ENCODE measurements around the gene ATP4B. TPM values are rescaled to one million over a fixed set of nuclear protein-coding genes. Genes with fewer than 3 reads are reported as not detected.

ATP4B gene
- total RNA-seq, 1 experiment from 2014 or later, result not detected

- intact Hi-C loops (cut with micrococcal nuclease), result no loop called here
- H3K27ac ChIP-seq (ENCODE audit: low read depth, low read length), result no peak overlapping the region
- CTCF ChIA-PET, result no interaction called here
- POLR2A ChIA-PET, result no interaction called here
- ATAC-seq (no peak), DNase-seq (ENCODE audit: low read depth, low spot score) (no peak)
- BruUV-seq (replicated peaks), result no TSS peak
- H3K9me3 ChIP-seq (ENCODE audit: control insufficient read depth in 1 of 2, insufficient read depth in 1 of 2, low read depth in 1 of 2, low read length in 2 of 2), result no peaks in the 10 kb centered on the region
- no peak overlapping the region for H3K4me3 ChIP-seq (replicated peaks in 1 of 2; ENCODE audit: low read depth in 1 of 2, low read length in 2 of 2)
- no peaks in the 10 kb centered on the region for H3K27me3 ChIP-seq (ENCODE audit: insufficient read depth, low read length)
- RAD21 ChIA-PET (ENCODE audit: low non-redundant PET in 1 of 2, low total read pairs in 2 of 2, uncharacterized antibody in 2 of 2, unreplicated experiment in 2 of 2), result no interaction called here
- H3K36me3 ChIP-seq (ENCODE audit: control insufficient read depth in 1 of 2, insufficient read depth in 2 of 2, low read length in 2 of 2), result peaks cover 9 to 19% of the 10 kb centered on the region in 2 experiments; a peak in 2 of 4 replicates
- no peak overlapping the region for H2AFZ ChIP-seq (ENCODE audit: low read depth, low read length, poor library complexity, severe bottlenecking)
- H3K9me2 ChIP-seq (ENCODE audit: insufficient read depth), result no peaks in the 10 kb centered on the region
- no peaks in the 10 kb centered on the region for H4K20me1 ChIP-seq (ENCODE audit: insufficient read depth)
- peaks cover 9 to 11% of the 10 kb centered on the region in 2 experiments; a peak in 3 of 4 replicates for H3K4me1 ChIP-seq (ENCODE audit: control insufficient read depth in 1 of 2, insufficient read depth in 2 of 2, low read length in 2 of 2)
- no peak overlapping the region for H3K9ac ChIP-seq (ENCODE audit: low read length)
- TF ChIP-seq, protein P1, sequence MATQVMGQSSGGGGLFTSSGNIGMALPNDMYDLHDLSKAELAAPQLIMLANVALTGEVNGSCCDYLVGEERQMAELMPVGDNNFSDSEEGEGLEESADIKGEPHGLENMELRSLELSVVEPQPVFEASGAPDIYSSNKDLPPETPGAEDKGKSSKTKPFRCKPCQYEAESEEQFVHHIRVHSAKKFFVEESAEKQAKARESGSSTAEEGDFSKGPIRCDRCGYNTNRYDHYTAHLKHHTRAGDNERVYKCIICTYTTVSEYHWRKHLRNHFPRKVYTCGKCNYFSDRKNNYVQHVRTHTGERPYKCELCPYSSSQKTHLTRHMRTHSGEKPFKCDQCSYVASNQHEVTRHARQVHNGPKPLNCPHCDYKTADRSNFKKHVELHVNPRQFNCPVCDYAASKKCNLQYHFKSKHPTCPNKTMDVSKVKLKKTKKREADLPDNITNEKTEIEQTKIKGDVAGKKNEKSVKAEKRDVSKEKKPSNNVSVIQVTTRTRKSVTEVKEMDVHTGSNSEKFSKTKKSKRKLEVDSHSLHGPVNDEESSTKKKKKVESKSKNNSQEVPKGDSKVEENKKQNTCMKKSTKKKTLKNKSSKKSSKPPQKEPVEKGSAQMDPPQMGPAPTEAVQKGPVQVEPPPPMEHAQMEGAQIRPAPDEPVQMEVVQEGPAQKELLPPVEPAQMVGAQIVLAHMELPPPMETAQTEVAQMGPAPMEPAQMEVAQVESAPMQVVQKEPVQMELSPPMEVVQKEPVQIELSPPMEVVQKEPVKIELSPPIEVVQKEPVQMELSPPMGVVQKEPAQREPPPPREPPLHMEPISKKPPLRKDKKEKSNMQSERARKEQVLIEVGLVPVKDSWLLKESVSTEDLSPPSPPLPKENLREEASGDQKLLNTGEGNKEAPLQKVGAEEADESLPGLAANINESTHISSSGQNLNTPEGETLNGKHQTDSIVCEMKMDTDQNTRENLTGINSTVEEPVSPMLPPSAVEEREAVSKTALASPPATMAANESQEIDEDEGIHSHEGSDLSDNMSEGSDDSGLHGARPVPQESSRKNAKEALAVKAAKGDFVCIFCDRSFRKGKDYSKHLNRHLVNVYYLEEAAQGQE (IDR thresholded peaks at IDR 0.05; ENCODE audit: low read depth), result no peak
- TF ChIP-seq ZNF274 (IDR thresholded peaks at IDR 0.05; ENCODE audit: low read depth, low read length) (no peak), EGR1 (IDR thresholded peaks at IDR 0.05; ENCODE audit: low read depth) (no peak)
- H3K4me2 ChIP-seq (ENCODE audit: low read length), result no peak overlapping the region
- no peaks in the 10 kb centered on the region for H3K79me2 ChIP-seq (ENCODE audit: insufficient read depth, low read length)
These were observed 14.4 kb downstream of the ATP4B start for GRCh38 chr13:113643593-113643992.

GRCh38 chr13:113642563-113642962 lies 15.4 kb downstream of the ATP4B start:
- intact Hi-C loops (cut with micrococcal nuclease), result no loop called here
- no TSS peak for BruUV-seq (replicated peaks)
- H3K4me2 ChIP-seq (ENCODE audit: low read length), result no peak overlapping the region
- H4K20me1 ChIP-seq (ENCODE audit: insufficient read depth), result no peaks in the 10 kb centered on the region
- RAD21 ChIA-PET (ENCODE audit: low non-redundant PET in 1 of 2, low total read pairs in 2 of 2, uncharacterized antibody in 2 of 2, unreplicated experiment in 2 of 2), result no interaction called here
- no peak overlapping the region for H2AFZ ChIP-seq (ENCODE audit: low read depth, low read length, poor library complexity, severe bottlenecking)
- peaks cover 7 to 9% of the 10 kb centered on the region in 2 experiments; a peak in 3 of 4 replicates for H3K4me1 ChIP-seq (ENCODE audit: control insufficient read depth in 1 of 2, insufficient read depth in 2 of 2, low read length in 2 of 2)
- peaks cover 16 to 29% of the 10 kb centered on the region in 2 experiments; a peak in 3 of 4 replicates for H3K36me3 ChIP-seq (ENCODE audit: control insufficient read depth in 1 of 2, insufficient read depth in 2 of 2, low read length in 2 of 2)
- no peak overlapping the region for H3K27ac ChIP-seq (ENCODE audit: low read depth, low read length)
- POLR2A ChIA-PET, result no interaction called here
- DNase-seq (ENCODE audit: low read depth, low spot score) (no peak), ATAC-seq (no peak)
- TF ChIP-seq, protein P2, sequence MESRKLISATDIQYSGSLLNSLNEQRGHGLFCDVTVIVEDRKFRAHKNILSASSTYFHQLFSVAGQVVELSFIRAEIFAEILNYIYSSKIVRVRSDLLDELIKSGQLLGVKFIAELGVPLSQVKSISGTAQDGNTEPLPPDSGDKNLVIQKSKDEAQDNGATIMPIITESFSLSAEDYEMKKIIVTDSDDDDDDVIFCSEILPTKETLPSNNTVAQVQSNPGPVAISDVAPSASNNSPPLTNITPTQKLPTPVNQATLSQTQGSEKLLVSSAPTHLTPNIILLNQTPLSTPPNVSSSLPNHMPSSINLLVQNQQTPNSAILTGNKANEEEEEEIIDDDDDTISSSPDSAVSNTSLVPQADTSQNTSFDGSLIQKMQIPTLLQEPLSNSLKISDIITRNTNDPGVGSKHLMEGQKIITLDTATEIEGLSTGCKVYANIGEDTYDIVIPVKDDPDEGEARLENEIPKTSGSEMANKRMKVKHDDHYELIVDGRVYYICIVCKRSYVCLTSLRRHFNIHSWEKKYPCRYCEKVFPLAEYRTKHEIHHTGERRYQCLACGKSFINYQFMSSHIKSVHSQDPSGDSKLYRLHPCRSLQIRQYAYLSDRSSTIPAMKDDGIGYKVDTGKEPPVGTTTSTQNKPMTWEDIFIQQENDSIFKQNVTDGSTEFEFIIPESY (IDR thresholded peaks at IDR 0.05; ENCODE audit: extremely low read depth, insufficient replicate concordance, low read length), result no peak
- no peak for TF ChIP-seq POLR2AphosphoS5 (IDR thresholded peaks at IDR 0.05; ENCODE audit: low read depth, low read length)
- TF ChIP-seq EZH2phosphoT487 (IDR thresholded peaks at IDR 0.05; ENCODE audit: borderline replicate concordance), result no peak
- no peak for TF ChIP-seq SP1 (IDR thresholded peaks at IDR 0.05; ENCODE audit: low read depth)
- CTCF ChIA-PET, result no interaction called here
- H3K9me2 ChIP-seq (ENCODE audit: insufficient read depth), result no peaks in the 10 kb centered on the region
- H3K79me2 ChIP-seq (ENCODE audit: insufficient read depth, low read length), result no peaks in the 10 kb centered on the region
- no peak overlapping the region for H3K9ac ChIP-seq (ENCODE audit: low read length)
- no peaks in the 10 kb centered on the region for H3K9me3 ChIP-seq (ENCODE audit: control insufficient read depth in 1 of 2, insufficient read depth in 1 of 2, low read depth in 1 of 2, low read length in 2 of 2)
- no peaks in the 10 kb centered on the region for H3K27me3 ChIP-seq (ENCODE audit: insufficient read depth, low read length)
- H3K4me3 ChIP-seq (replicated peaks in 1 of 2; ENCODE audit: low read depth in 1 of 2, low read length in 2 of 2), result no peak overlapping the region
